ENCODE results near the gene SNX33.

SNX33 gene, protein sequence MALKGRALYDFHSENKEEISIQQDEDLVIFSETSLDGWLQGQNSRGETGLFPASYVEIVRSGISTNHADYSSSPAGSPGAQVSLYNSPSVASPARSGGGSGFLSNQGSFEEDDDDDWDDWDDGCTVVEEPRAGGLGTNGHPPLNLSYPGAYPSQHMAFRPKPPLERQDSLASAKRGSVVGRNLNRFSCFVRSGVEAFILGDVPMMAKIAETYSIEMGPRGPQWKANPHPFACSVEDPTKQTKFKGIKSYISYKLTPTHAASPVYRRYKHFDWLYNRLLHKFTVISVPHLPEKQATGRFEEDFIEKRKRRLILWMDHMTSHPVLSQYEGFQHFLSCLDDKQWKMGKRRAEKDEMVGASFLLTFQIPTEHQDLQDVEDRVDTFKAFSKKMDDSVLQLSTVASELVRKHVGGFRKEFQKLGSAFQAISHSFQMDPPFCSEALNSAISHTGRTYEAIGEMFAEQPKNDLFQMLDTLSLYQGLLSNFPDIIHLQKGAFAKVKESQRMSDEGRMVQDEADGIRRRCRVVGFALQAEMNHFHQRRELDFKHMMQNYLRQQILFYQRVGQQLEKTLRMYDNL

DNA sequence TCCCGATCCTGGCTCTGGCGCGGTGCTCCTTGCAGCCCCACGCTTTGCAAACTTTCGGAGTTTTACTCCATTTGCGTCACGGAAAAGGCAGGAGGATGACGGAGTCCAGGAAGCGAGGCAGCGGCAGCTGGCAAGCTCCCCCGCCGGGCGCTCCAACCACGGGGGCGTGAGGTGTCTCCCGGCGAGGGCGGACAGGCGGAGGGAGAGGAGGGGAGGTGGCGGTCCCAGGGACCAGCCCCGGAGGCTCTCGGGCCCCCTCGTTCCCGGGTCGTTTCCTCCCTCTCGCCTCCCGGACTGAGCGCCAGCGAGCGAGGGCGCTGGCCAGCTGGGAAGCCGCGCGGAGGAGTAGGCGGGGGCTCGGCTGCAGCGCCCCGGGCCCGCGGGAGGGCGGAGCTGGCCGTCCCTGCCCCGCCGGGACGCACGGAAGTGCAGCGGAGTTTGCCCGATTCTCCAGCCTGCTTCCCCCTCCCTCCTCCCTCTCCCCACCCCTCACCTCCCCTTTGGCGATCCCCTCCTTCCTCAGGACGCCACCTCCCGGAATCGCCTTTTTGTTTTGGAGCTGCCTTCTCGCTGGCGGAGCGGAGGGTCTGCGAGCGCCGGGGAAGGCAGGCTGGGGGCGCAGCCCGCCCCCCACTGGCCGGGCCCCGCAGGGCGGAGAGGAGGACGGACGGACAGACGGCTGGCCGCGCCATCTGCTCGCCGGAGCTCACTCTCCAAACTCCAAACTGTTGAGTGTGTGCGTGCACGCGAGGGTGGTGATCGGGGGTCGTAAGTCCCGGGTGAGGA, at the start of gene SNX33:
SNX33 (plus strand) TSS at position 543 of the 786 bp plus-strand sequence. CDS start 1,191 bp downstream, outside the sequence.
- no peaks in the 10 kb centered on the region for H3K79me2 ChIP-seq (ENCODE audit: insufficient read depth, low read length)

DNA sequence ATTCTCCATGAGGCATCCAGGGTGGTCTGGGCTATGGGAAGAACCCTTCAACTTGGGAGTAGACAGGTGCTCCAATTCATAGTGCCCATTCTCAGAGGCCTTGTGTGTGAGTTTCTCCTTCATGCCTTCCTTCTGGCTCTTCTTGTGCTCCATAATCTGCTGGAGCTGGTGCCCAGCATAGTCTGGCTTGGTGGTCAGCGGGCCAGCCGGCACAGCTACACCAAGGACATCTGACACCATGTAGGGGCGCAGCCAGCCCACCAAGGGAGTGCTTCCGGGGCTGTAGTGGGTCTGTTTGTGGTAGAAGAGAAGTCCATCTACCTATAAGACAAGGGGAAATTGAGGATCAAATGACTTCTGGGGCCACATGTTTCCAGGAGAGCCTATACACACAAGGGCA, 49.4 kb upstream of the SNX33 start:
- ATAC-seq (ENCODE audit: insufficient read depth, low read depth) (no peak), DNase-seq (no peak)
- peaks cover 59% of the 10 kb centered on the region for H3K36me3 ChIP-seq (ENCODE audit: insufficient read depth, low read length)
- peaks cover 15% of the 10 kb centered on the region for H3K4me1 ChIP-seq (ENCODE audit: insufficient read depth, low read length)
- no peaks in the 10 kb centered on the region for H3K79me2 ChIP-seq (ENCODE audit: insufficient read depth, low read length)
- H4K20me1 ChIP-seq (ENCODE audit: insufficient read depth, low read length) = no peaks in the 10 kb centered on the region
- no peak overlapping the region for H3K4me2 ChIP-seq (ENCODE audit: insufficient read depth, low read length)
- no peaks in the 10 kb centered on the region for H3K27me3 ChIP-seq (ENCODE audit: insufficient read depth, low read length, poor library complexity)
- TF ChIP-seq, protein P1, sequence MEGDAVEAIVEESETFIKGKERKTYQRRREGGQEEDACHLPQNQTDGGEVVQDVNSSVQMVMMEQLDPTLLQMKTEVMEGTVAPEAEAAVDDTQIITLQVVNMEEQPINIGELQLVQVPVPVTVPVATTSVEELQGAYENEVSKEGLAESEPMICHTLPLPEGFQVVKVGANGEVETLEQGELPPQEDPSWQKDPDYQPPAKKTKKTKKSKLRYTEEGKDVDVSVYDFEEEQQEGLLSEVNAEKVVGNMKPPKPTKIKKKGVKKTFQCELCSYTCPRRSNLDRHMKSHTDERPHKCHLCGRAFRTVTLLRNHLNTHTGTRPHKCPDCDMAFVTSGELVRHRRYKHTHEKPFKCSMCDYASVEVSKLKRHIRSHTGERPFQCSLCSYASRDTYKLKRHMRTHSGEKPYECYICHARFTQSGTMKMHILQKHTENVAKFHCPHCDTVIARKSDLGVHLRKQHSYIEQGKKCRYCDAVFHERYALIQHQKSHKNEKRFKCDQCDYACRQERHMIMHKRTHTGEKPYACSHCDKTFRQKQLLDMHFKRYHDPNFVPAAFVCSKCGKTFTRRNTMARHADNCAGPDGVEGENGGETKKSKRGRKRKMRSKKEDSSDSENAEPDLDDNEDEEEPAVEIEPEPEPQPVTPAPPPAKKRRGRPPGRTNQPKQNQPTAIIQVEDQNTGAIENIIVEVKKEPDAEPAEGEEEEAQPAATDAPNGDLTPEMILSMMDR (IDR thresholded peaks at IDR 0.05; ENCODE audit: borderline replicate concordance, extremely low read depth, low read length, poor library complexity, severe bottlenecking) = no peak
- no peak for TF ChIP-seq EZH2 (IDR thresholded peaks at IDR 0.05; ENCODE audit: borderline replicate concordance, low read depth, low read length, severe bottlenecking)
- no peak overlapping the region for H2AFZ ChIP-seq (ENCODE audit: low read depth, low read length)
- H3K9ac ChIP-seq (ENCODE audit: low read depth, low read length) = no peak overlapping the region
- no peak overlapping the region for H3K4me3 ChIP-seq (ENCODE audit: low read depth in 1 of 2, low read length in 2 of 2)
- H3K27ac ChIP-seq (ENCODE audit: low read length) = no peak overlapping the region; the same call in 1 of the 2 replicates
- no peaks in the 10 kb centered on the region for H3K9me3 ChIP-seq (ENCODE audit: insufficient read depth, low read length, severe bottlenecking)

More for the DNA sequence above, at the start of gene SNX33:
- Histone ChIP-seq H3K9me3 (ENCODE audit: insufficient read depth, low read length, severe bottlenecking) (no peaks in the 10 kb centered on the region), H3K9ac (ENCODE audit: low read depth, low read length) (peak within 1 kb of the TSS; percentile 68), H2AFZ (ENCODE audit: low read depth, low read length) (peak within 1 kb of the TSS; percentile 94), H3K4me1 (ENCODE audit: insufficient read depth, low read length) (peaks cover 16% of the 10 kb centered on the region), H3K27ac (ENCODE audit: low read length) (peak within 1 kb of the TSS; percentile 56; the same call in 1 of the 2 replicates), H4K20me1 (ENCODE audit: insufficient read depth, low read length) (no peaks in the 10 kb centered on the region), H3K27me3 (ENCODE audit: insufficient read depth, low read length, poor library complexity) (peaks cover 11% of the 10 kb centered on the region), H3K4me3 (ENCODE audit: low read depth in 1 of 2, low read length in 2 of 2) (peak within 1 kb of the TSS; percentile 58 to 74; a peak in 3 of 4 replicates), H3K36me3 (ENCODE audit: insufficient read depth, low read length) (no peaks in the 10 kb centered on the region), H3K4me2 (ENCODE audit: insufficient read depth, low read length) (peak within 1 kb of the TSS; percentile 98)
- peak; percentile 79 for ATAC-seq (ENCODE audit: insufficient read depth, low read depth)
- TF ChIP-seq, protein P1 (IDR thresholded peaks at IDR 0.05; ENCODE audit: borderline replicate concordance, extremely low read depth, low read length, poor library complexity, severe bottlenecking) = peak; percentile 55
- TF ChIP-seq EZH2 (IDR thresholded peaks at IDR 0.05; ENCODE audit: borderline replicate concordance, low read depth, low read length, severe bottlenecking) = no peak
- peak; percentile 60 for DNase-seq

DNA sequence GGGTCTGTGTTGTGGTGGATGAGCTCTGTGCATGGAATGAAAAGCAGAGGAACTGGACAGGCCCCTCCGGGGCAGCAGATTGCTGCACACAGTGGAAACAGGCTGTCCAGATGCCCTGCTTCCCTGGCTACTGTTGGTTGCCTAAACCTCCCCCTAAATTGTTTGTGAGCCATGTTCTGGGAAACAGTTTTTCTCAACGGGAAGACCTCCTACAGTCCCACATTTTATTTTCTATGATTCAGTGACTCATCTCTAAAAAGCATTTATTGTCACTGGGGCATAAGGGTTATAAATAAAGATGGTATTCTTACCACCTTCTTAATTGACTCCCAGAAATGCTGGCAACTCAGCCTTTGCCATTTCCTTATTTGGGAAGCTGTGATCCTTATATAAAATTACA, 48.3 kb upstream of the SNX33 start:
- H3K4me3 ChIP-seq (ENCODE audit: low read depth in 1 of 2, low read length in 2 of 2) = no peak overlapping the region
- H2AFZ ChIP-seq (ENCODE audit: low read depth, low read length) = no peak overlapping the region
- no peaks in the 10 kb centered on the region for H3K79me2 ChIP-seq (ENCODE audit: insufficient read depth, low read length)
- peaks cover 61% of the 10 kb centered on the region for H3K36me3 ChIP-seq (ENCODE audit: insufficient read depth, low read length)
- no peaks in the 10 kb centered on the region for H3K27me3 ChIP-seq (ENCODE audit: insufficient read depth, low read length, poor library complexity)
- H3K27ac ChIP-seq (ENCODE audit: low read length) = no peak overlapping the region
- H3K4me2 ChIP-seq (ENCODE audit: insufficient read depth, low read length) = no peak overlapping the region
- H3K4me1 ChIP-seq (ENCODE audit: insufficient read depth, low read length) = peaks cover 15% of the 10 kb centered on the region
- no peak for DNase-seq
- ATAC-seq (ENCODE audit: insufficient read depth, low read depth) = no peak
- no peaks in the 10 kb centered on the region for H3K9me3 ChIP-seq (ENCODE audit: insufficient read depth, low read length, severe bottlenecking)
- TF ChIP-seq, protein P1 (IDR thresholded peaks at IDR 0.05; ENCODE audit: borderline replicate concordance, extremely low read depth, low read length, poor library complexity, severe bottlenecking) = no peak
- no peak for TF ChIP-seq EZH2 (IDR thresholded peaks at IDR 0.05; ENCODE audit: borderline replicate concordance, low read depth, low read length, severe bottlenecking)
- no peak overlapping the region for H3K9ac ChIP-seq (ENCODE audit: low read depth, low read length)
- no peaks in the 10 kb centered on the region for H4K20me1 ChIP-seq (ENCODE audit: insufficient read depth, low read length)
